Stomach smooth muscle (tissue), 2 donors: ENCODE measurements around the gene UTF1.

Source experiments
- H3K27ac ChIP-seq: one replicate; pipeline ENCODE4 v1.7.0; 2013; ENCODE audit warnings: mild to moderate bottlenecking, low read length, inconsistent platforms
- H3K27me3 ChIP-seq, 2 donors: one replicate each; pipeline ENCODE4 v1.7.0; 2013; ENCODE audit warnings: low read length in 2 of 2; ENCODE audit not compliant: insufficient read depth in 2 of 2, control insufficient read depth in 1 of 2
- H3K36me3 ChIP-seq, 2 donors: one replicate each; pipeline ENCODE4 v1.7.0; 2013; ENCODE audit warnings: low read length in 2 of 2; ENCODE audit not compliant: control insufficient read depth in 2 of 2, insufficient read depth in 2 of 2
- H3K4me1 ChIP-seq: one replicate; pipeline ENCODE4 v1.7.0; 2013; ENCODE audit warnings: low read length; ENCODE audit not compliant: control insufficient read depth, insufficient read depth
- H3K4me3 ChIP-seq, 2 donors: one replicate each; pipeline ENCODE4 v1.7.0; 2013; ENCODE audit warnings: low read length in 2 of 2
- H3K9ac ChIP-seq, 2 donors: one replicate each; pipeline ENCODE4 v1.7.0; 2013; ENCODE audit warnings: low read length in 2 of 2, mild to moderate bottlenecking in 1 of 2
- H3K9me3 ChIP-seq, 2 donors: one replicate each; pipeline ENCODE4 v1.7.0; 2013; ENCODE audit warnings: low read length in 2 of 2; ENCODE audit not compliant: control insufficient read depth in 2 of 2
- donor health status: healthy.
- donor health status: Pancreatic carcinoma.

The UTF1 gene

DNA sequence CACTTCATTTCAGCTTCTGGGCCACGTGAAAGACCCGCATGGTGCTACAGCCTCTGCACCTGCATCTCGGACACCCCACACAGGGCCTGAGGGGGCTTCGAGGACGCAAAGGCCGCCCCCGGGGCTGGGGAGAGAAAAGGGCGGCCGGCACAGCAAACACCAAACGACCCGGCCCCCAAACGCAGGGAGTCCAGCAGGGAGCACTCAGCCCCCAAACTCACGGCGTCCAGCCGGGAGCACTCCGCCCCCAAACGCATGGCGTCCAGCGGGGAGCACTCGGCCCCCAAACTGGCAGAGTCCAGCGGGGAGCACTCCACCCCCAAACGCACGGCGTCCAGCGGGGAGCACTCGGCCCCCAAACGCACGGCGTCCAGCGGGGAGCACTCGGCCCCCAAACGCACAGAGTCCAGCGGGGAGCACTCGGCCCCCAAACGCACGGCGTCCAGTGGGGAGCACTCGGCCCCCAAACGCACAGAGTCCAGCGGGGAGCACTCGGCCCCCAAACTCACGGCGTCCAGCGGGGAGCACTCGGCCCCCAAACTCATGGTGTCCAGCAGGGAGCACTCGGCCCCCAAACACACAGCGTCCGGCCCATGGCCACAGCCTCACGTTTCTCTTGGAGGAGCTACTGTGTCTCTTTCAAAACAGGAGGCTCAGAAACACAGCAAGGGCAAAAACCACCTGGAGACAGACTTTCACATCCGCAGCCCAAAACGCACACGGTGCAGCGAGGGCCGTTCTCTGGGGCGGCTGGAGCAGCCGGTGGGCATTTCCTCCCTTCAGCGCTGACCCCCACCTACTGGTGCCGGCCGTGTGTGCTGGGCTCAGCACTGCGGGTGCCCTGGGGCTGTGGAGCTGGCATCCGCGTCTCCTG lies 27.0 kb upstream of the UTF1 start:
- H3K27me3 ChIP-seq: peaks cover 0 to 2% of the 10 kb centered on the region in 2 donors
- no peaks in the 10 kb centered on the region for H3K9me3 ChIP-seq
- H3K9ac ChIP-seq: no peak overlapping the region
- H3K27ac ChIP-seq: no peak overlapping the region
- no peaks in the 10 kb centered on the region for H3K4me1 ChIP-seq
- H3K36me3 ChIP-seq: no peaks in the 10 kb centered on the region
- no peak overlapping the region for H3K4me3 ChIP-seq

DNA sequence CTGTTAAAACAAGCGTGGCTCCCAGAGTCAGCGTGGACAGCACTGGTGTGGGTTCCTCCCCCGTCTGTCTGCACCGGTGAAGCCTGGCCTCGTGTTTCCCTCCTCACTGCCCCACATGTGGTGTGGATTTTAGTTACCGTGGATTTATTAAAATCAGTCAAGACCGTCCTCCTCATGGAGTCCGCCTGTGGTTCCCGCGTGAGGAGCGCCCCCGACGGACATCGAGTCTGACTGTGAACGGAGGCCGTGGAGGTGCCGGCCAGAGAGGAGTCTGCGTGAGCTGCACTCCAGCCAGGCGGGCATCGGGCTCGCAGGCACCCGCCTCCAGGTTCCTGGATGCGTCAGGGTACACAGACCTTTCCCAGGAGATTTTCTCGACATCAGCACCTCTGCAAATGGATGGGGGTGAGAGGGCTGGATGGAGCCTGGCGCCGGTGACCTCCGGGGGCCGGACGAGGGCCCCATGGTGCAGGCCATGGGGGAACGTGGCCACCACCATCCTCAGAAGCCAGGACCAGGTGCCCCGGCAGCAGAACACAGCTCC lies 26.3 kb upstream of the UTF1 start:
- Histone ChIP-seq H3K27ac (no peak overlapping the region), H3K27me3 (peaks cover 0 to 2% of the 10 kb centered on the region in 2 donors), H3K4me3 (no peak overlapping the region), H3K9ac (no peak overlapping the region), H3K36me3 (no peaks in the 10 kb centered on the region), H3K9me3 (no peaks in the 10 kb centered on the region), H3K4me1 (no peaks in the 10 kb centered on the region)

DNA sequence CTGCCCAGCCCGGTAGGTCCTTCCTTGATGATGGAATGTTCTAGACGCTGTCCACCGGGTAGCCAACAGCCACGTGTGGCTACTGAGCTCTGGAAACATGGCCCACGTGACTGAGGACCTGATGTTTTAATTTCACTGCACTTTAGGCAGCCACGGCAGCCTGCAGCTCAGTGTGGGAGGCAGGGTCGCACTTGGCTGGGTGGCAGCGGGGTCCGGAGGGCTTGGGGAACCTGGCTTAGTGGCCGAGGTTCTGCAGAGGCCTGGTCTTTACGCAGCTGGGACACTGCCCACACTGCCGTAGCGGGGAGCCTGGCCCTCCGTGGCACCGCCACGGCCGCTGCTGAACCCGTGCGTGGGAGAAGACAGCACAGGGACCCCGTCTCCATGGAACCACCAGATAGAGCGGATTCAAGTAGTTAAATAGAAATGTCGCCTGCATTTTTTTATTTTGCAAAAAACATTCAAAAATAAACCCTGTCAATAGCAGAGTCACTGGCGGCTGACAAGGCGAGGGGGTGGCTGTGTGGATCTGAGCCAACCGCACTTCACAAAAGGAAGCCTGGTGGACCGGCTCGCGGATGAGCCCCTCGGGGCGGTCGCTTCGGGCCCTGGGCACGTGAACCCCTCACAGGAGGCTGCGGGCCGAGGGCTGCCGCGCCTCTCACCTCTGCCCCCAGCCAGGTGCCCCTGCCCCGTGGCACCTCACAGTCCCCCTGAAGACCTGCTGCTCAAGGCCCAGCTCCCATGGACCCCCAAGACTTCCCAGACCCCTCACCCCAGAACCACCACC lies 25.6 kb upstream of the UTF1 start:
- H3K4me1 ChIP-seq: no peaks in the 10 kb centered on the region

DNA sequence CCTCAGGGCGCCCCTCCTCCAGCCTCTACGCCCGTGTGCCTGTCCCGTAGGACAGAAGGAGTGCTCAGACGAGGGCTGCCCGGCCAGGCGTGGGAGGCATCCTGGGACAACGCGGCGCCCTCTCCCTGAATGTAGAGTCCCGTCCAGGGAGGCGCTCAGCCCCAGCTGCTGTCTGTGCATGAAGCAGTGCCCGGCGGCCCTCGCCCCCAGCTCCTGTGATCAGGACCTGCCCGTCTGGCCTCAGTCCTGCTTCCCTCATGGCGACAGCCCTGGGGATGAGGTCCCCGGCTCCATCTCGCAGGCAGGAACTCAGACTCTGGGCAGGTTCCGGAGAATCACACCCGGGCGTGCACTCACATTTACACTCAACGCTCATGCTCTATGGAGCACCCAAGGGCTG lies 24.9 kb upstream of the UTF1 start:
- Histone ChIP-seq H3K27me3 (peaks cover 0 to 2% of the 10 kb centered on the region in 2 donors), H3K4me3 (no peak overlapping the region), H3K4me1 (no peaks in the 10 kb centered on the region), H3K9me3 (no peaks in the 10 kb centered on the region), H3K9ac (no peak overlapping the region), H3K36me3 (no peaks in the 10 kb centered on the region), H3K27ac (no peak overlapping the region)

More for the DNA sequence above, 25.6 kb upstream of the UTF1 start:
- Histone ChIP-seq H3K9me3 (no peaks in the 10 kb centered on the region), H3K36me3 (no peaks in the 10 kb centered on the region), H3K27me3 (peaks cover 0 to 2% of the 10 kb centered on the region in 2 donors), H3K4me3 (no peak overlapping the region), H3K27ac (no peak overlapping the region), H3K9ac (no peak overlapping the region)

DNA sequence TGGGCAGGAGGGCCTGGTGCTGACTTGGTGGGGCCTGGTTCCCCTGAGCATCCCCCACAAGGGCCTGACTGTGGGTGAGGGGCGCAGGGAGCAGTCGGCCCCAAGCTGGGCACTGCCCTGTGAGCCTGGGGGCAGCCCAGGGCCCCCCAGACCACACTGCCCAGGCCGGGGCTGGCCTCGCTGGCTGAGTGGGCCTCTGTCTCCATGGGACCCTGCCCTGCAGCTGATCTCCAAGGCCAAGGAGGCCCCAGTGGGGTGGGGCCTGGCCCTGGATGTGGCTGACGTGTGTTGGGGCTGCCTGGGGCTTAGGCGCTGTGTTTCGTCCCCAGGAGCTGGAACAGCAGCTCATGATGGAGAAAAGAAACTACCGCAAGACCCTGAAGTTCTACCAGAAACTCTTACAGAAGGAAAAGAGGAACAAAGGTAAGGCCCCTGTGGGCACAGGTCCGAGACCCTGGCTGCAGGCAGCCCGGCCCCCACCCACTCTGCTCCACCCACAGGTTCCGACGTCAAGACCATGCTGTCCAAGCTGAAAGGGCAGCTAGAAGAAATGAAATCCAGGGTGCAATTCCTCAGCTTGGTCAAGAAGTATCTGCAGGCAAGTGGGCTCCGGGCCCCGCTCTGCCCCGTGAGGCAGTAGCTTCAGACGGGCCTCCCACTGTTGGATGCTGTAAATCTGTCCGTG lies 23.5 kb upstream of the UTF1 start:
- Histone ChIP-seq H3K9me3 (no peaks in the 10 kb centered on the region), H3K27me3 (peaks cover 0 to 2% of the 10 kb centered on the region in 2 donors), H3K27ac (no peak overlapping the region), H3K36me3 (no peaks in the 10 kb centered on the region), H3K4me3 (no peak overlapping the region), H3K4me1 (no peaks in the 10 kb centered on the region), H3K9ac (no peak overlapping the region)

- Histone ChIP-seq H3K36me3 (no peaks in the 10 kb centered on the region), H3K9ac (no peak overlapping the region), H3K4me3 (no peak overlapping the region), H3K4me1 (no peaks in the 10 kb centered on the region), H3K27me3 (peaks cover 0 to 2% of the 10 kb centered on the region in 2 donors), H3K9me3 (no peaks in the 10 kb centered on the region), H3K27ac (no peak overlapping the region)
Observed at GRCh38 chr10:133207041-133207600, 22.9 kb upstream of the UTF1 start.

DNA sequence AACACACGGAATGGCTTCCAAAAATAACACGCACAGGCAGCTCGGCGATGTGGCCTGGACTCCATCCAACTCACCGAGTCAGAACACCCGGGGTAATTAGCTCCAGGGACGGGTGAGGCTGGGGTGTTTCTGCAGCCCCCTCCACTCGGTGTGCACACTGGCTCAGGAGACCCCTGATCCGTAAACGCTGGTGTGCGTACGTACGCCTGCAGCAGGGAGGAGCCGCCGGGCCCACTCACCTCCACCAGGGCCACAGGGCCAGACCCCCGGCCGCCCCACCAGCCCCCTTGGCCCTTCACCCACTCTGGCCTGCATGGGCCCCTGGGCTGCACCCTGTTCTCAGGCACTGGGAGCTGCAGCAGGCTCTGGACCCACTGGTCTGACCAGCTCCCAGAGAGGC lies 22.4 kb upstream of the UTF1 start:
- Histone ChIP-seq H3K27ac (no peak overlapping the region), H3K36me3 (no peaks in the 10 kb centered on the region), H3K4me1 (no peaks in the 10 kb centered on the region), H3K9me3 (no peaks in the 10 kb centered on the region), H3K9ac (no peak overlapping the region), H3K4me3 (no peak overlapping the region), H3K27me3 (peaks cover 0 to 2% of the 10 kb centered on the region in 2 donors)

DNA sequence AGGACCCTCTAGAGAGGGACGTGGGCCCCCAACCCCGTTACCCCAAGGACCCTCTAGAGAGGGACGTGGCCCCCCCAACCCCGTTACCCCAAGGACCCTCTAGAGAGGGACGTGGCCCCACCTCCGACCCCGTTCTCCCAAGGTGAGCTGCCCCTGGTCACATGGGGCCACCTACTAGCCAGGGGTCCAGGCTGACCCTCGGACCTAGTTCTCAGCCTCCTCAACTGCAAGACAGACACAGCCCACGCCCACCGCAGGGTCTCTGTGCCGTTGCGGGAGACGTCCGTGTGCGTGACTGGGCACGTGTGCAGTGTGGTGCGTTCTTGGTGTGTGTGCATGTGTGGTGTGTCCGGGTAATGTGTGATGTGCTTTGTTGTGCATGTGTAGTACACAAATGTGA lies 21.6 kb upstream of the UTF1 start:
- Histone ChIP-seq H3K27ac (no peak overlapping the region), H3K9ac (no peak overlapping the region), H3K4me3 (no peak overlapping the region), H3K27me3 (peaks cover 0 to 2% of the 10 kb centered on the region in 2 donors), H3K9me3 (no peaks in the 10 kb centered on the region), H3K4me1 (no peaks in the 10 kb centered on the region), H3K36me3 (no peaks in the 10 kb centered on the region)

DNA sequence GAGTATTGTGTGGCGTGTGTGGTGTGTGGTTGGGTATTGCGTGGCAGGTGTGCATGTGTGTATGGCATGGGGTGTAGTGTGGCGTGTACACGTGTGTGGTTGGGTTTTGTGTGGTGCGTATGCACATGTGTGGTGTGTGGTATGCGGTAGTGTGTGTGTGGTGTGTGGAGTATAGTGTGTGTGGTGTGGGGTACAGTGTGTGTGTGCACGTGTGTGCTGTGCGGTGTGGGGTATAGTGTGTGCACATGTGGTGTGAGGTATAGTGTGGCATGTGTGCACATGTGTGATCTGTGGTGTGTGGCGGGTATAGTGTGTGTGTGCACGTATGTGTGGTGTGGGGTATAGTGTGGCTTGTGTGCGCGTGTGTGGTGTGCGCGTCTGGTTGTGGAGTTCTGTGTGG lies 20.9 kb upstream of the UTF1 start:
- H3K9me3 ChIP-seq: no peaks in the 10 kb centered on the region
- no peak overlapping the region for H3K9ac ChIP-seq
- H3K4me1 ChIP-seq: no peaks in the 10 kb centered on the region
- H3K4me3 ChIP-seq: no peak overlapping the region
- H3K27me3 ChIP-seq: peaks cover 0 to 2% of the 10 kb centered on the region in 2 donors
- H3K36me3 ChIP-seq: no peaks in the 10 kb centered on the region
- H3K27ac ChIP-seq: no peak overlapping the region

GRCh38 chr10:133209641-133210040 lies 20.4 kb upstream of the UTF1 start:
- H3K4me3 ChIP-seq: no peak overlapping the region
- H3K27ac ChIP-seq: no peak overlapping the region
- no peaks in the 10 kb centered on the region for H3K36me3 ChIP-seq
- peaks cover 0 to 2% of the 10 kb centered on the region in 2 donors for H3K27me3 ChIP-seq
- H3K9me3 ChIP-seq: no peaks in the 10 kb centered on the region
- H3K4me1 ChIP-seq: no peaks in the 10 kb centered on the region
- H3K9ac ChIP-seq: no peak overlapping the region
